ENCODE measurements around the gene SHISA9. TPM values are rescaled to one million over a fixed set of nuclear protein-coding genes. Genes with fewer than 3 reads are reported as not detected.

SHISA9 gene
- total and polyA plus RNA-seq, 4 donors: under 0.01 to 0.08 (median 0.07) TPM; not detected in 1

- TF ChIP-seq, protein P1, sequence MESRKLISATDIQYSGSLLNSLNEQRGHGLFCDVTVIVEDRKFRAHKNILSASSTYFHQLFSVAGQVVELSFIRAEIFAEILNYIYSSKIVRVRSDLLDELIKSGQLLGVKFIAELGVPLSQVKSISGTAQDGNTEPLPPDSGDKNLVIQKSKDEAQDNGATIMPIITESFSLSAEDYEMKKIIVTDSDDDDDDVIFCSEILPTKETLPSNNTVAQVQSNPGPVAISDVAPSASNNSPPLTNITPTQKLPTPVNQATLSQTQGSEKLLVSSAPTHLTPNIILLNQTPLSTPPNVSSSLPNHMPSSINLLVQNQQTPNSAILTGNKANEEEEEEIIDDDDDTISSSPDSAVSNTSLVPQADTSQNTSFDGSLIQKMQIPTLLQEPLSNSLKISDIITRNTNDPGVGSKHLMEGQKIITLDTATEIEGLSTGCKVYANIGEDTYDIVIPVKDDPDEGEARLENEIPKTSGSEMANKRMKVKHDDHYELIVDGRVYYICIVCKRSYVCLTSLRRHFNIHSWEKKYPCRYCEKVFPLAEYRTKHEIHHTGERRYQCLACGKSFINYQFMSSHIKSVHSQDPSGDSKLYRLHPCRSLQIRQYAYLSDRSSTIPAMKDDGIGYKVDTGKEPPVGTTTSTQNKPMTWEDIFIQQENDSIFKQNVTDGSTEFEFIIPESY (IDR thresholded peaks at IDR 0.05): no peak
Measured at GRCh38 chr16:12976936-12977335, 75.5 kb downstream of the SHISA9 start (continued).

DNA sequence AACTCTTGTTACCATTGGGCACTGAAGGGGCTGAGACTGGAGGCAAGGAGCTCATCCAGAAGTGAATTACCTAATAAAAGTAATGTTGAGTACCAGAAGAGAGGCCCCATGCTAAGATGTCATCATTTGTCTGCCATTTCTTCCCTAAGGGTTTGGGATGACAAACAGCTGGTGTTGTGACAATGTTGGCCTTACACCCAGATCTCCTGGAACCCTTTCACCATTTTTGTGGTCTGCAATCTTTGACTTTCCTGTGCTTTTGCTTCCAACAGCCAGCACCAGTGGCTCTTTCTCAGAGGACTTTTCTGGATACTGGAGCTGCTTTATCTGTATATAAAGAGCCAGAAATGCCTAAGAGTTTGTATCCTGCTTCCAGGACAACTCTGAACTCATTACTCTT, 84.1 kb downstream of the SHISA9 start:
- no peak overlapping the region for H3K27ac ChIP-seq (ENCODE audit: low read depth in 1 of 2, low read length in 2 of 2)
- TF ChIP-seq NR2F2 (IDR thresholded peaks at IDR 0.05) (no peak), YY1 (IDR thresholded peaks at IDR 0.05) (no peak)
- TF ChIP-seq, protein P2, sequence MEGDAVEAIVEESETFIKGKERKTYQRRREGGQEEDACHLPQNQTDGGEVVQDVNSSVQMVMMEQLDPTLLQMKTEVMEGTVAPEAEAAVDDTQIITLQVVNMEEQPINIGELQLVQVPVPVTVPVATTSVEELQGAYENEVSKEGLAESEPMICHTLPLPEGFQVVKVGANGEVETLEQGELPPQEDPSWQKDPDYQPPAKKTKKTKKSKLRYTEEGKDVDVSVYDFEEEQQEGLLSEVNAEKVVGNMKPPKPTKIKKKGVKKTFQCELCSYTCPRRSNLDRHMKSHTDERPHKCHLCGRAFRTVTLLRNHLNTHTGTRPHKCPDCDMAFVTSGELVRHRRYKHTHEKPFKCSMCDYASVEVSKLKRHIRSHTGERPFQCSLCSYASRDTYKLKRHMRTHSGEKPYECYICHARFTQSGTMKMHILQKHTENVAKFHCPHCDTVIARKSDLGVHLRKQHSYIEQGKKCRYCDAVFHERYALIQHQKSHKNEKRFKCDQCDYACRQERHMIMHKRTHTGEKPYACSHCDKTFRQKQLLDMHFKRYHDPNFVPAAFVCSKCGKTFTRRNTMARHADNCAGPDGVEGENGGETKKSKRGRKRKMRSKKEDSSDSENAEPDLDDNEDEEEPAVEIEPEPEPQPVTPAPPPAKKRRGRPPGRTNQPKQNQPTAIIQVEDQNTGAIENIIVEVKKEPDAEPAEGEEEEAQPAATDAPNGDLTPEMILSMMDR (IDR thresholded peaks at IDR 0.05; ENCODE audit: low read depth, low read length, missing input control): no peak
- TF ChIP-seq, protein P1 (IDR thresholded peaks at IDR 0.05): no peak
- H3K4me3 ChIP-seq (ENCODE audit: low read depth in 1 of 3, low read length in 3 of 3): no peak overlapping the region
- no peak overlapping the region for H3K9ac ChIP-seq (ENCODE audit: low read depth in 1 of 2, low read length in 2 of 2)
- no peaks in the 10 kb centered on the region for H3K27me3 ChIP-seq (ENCODE audit: control insufficient read depth in 4 of 4, insufficient read depth in 4 of 4, low read length in 3 of 4)
- no peaks in the 10 kb centered on the region for H3K36me3 ChIP-seq (ENCODE audit: control insufficient read depth in 4 of 4, insufficient read depth in 3 of 4, low read depth in 1 of 4, low read length in 3 of 4)
- DNase-seq (ENCODE audit: low spot score): no peak
- H3K4me1 ChIP-seq (ENCODE audit: control insufficient read depth in 4 of 4, insufficient read depth in 4 of 4, low read length in 3 of 4): no peaks in the 10 kb centered on the region
- H3K9me3 ChIP-seq (ENCODE audit: control insufficient read depth in 4 of 4, low read length in 3 of 4): peaks cover 0 to 2% (median 0%) of the 10 kb centered on the region in 4 donors

GRCh38 chr16:12988071-12988470, 86.7 kb downstream of the SHISA9 start:
- Histone ChIP-seq H3K27ac (ENCODE audit: low read depth in 1 of 2, low read length in 2 of 2) (no peak overlapping the region), H3K27me3 (ENCODE audit: control insufficient read depth in 4 of 4, insufficient read depth in 4 of 4, low read length in 3 of 4) (no peaks in the 10 kb centered on the region), H3K4me3 (ENCODE audit: low read depth in 1 of 3, low read length in 3 of 3) (no peak overlapping the region), H3K9ac (ENCODE audit: low read depth in 1 of 2, low read length in 2 of 2) (no peak overlapping the region), H3K4me1 (ENCODE audit: control insufficient read depth in 4 of 4, insufficient read depth in 4 of 4, low read length in 3 of 4) (no peaks in the 10 kb centered on the region), H3K36me3 (ENCODE audit: control insufficient read depth in 4 of 4, insufficient read depth in 3 of 4, low read depth in 1 of 4, low read length in 3 of 4) (no peaks in the 10 kb centered on the region), H3K9me3 (ENCODE audit: control insufficient read depth in 4 of 4, low read length in 3 of 4) (no peaks in the 10 kb centered on the region)
- DNase-seq (ENCODE audit: low spot score): no peak
- WGBS: 80% methylated on average over 5 of the region's 5 CpGs
- TF ChIP-seq NR2F2 (IDR thresholded peaks at IDR 0.05): no peak
- no peak for TF ChIP-seq JUND (IDR thresholded peaks at IDR 0.05)
- TF ChIP-seq, protein P3, sequence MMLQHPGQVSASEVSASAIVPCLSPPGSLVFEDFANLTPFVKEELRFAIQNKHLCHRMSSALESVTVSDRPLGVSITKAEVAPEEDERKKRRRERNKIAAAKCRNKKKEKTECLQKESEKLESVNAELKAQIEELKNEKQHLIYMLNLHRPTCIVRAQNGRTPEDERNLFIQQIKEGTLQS (IDR thresholded peaks at IDR 0.05): no peak
- TF ChIP-seq, protein P4, sequence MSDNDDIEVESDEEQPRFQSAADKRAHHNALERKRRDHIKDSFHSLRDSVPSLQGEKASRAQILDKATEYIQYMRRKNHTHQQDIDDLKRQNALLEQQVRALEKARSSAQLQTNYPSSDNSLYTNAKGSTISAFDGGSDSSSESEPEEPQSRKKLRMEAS (IDR thresholded peaks at IDR 0.05): no peak
- TF ChIP-seq HNF4G (IDR thresholded peaks at IDR 0.05): no peak
- TF ChIP-seq FOXA1 (IDR thresholded peaks at IDR 0.05): no peak
- no peak for TF ChIP-seq GABPA (IDR thresholded peaks at IDR 0.05 in 1 of 2, conservative IDR thresholded peaks at IDR 0.05 in 1 of 2)
- TF ChIP-seq, protein P2 (IDR thresholded peaks at IDR 0.05; ENCODE audit: low read depth, low read length, missing input control): no peak
- no peak for TF ChIP-seq TAF1 (conservative IDR thresholded peaks at IDR 0.05)
- no peak for TF ChIP-seq YY1 (IDR thresholded peaks at IDR 0.05)
- TF ChIP-seq EGR1 (IDR thresholded peaks at IDR 0.05; ENCODE audit: low read depth in 2 of 2): no peak
- TF ChIP-seq RXRA (IDR thresholded peaks at IDR 0.05): no peak
- TF ChIP-seq REST (IDR thresholded peaks at IDR 0.05): no peak
- TF ChIP-seq RAD21 (IDR thresholded peaks at IDR 0.05): no peak
- no peak for TF ChIP-seq SP1 (IDR thresholded peaks at IDR 0.05)
- no peak for TF ChIP-seq FOXA2 (IDR thresholded peaks at IDR 0.05)
